ENCODE data around the gene PARG.
"Not testable (repeated sequence)": the region's sequence is repeated elsewhere in the genome, so short reads cannot be mapped to it uniquely, and the experiment has no call there.

GRCh38 chr10:49972094-49972493 lies 30.3 kb upstream of the PARG start:
- not testable (repeated sequence) for TF ChIP-seq CTCF, EZH2phosphoT487 (IDR thresholded peaks at IDR 0.05; ENCODE audit: low read length)

Data from MM.1S (cell line).